Activated CD8-positive, alpha-beta memory T cell treated with anti-CD3 and anti-CD28 coated beads, Interleukin-2, amount 50 U/mL, for 48 hours (primary cell): ENCODE results near the gene HAP1.
"Not testable (repeated sequence)": the region's sequence is repeated elsewhere in the genome, so short reads cannot be mapped to it uniquely, and the experiment has no call there.

Experiments used
- DNase-seq: peaks from one replicate; pipeline ENCODE4 v3.0.0-alpha.2; 2020

Gene HAP1

DNA sequence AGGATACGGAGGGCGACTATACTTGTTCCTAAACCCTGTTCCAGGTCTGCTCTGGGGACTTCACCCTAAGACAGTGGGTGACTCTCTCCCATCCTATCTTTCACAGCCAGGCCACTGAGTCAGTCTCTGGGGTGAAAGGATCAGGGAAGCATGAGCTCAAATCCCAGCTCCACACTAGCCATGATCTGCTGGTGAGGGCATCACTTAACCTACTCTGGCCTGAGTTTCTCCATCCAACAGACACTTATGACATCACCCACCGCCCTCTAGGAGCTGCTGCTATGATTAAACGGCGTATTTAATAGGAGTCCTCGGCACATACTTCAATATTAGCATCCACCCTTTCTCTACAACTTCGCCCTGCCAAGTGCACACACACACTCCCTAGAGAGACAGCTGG is 12.2 kb downstream of the HAP1 start:
- no peak for DNase-seq

DNA sequence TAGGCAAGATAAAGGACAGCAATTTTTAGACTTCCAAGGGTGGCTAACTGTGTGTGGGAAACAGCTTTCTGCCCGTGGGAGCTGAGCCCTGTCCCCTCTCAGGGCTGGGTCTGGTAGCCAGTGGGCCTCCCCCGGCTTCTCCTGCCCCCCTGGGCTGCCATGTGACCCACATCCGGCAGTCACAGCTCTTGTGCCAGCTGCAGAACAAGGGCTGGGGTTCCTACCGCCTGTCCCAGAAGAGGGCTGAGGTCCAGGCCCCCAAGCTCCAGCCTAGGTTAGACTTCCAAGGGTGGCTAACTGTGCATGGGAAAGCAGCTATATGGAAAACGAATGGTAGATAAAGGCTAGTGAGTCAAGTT is 16.2 kb downstream of the HAP1 start:
- DNase-seq: no peak

DNA sequence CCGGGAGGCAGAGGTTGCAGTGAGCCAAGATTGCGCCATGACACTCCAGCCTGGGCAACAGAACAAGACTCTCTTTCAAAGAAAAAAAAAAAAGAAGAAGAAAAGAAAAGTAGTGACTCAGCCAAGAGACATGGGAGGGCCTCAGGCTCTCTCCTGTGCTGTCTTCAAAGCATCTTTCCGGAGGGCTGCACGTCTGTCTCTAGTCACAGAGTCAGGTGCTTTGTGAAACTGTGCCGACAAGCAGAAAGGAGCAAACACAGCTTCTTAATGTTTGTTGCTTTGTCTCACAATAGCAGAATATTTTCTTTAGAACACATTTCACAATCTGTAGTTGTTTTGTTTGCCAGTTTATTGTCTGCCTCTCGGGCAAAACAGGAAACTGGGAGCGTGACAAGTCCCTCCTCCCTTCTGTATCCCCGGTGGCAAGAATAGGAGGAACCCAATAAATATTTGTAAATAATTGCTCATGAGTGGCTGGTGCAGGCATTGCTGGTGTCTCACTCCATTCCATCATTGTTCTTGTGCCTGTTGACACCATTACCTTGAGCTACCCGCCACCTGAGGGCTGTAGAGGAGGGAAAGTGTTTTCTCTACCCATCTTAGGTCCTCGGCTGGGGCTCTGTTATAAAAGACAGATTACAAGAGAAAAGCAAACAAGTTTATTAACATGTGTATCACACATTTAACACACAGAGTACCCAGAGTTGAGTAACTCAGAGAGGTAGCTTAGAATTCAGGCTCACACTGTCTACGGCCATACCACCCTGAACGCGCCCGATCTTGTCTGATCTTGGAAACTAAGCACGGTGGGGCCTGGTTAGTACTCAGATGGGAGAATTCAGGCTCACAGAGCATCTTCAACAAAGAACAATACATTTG is 16.8 kb downstream of the HAP1 start:
- no peak for DNase-seq

DNA sequence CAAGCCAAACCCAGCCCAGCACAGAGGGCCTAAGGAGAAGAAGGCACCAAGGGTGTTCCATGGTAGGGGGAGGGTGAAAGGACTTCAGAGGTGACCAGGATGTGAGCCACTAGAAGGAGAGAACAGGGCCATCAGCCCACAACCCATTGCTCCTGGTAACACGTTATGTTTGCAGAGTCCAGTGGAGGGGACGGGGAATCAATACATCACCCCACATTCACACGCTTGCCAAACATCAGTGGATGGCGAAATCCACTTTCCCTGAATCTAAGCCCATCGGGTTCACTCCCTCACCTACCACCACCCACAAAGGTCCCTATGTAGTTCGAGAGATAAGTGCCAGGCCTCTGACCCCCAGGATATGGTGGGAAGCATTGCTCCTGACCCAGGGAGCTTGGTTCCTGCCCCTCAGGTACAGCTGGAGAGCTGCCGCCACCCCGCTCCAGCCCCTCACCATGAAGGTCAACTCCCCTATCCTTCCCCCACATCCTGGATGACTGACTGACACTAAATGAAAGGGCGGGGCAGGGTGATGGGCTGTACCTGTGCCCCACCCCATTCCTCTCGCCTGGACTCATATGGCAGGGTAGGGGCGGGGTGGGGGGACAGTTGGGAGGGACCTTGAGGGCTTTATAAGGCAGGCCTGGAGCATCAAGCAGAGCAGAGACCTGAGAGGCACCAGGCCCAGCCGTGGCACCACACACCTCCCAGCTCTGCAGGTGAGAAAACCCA is 22.6 kb downstream of the HAP1 start, which contains the start of gene GAST:
Gene GAST, plus strand, starts transcription at position 663 of the 732 bp plus-strand sequence. CDS start 3,106 bp downstream, outside the sequence.
- no peak for DNase-seq

DNA sequence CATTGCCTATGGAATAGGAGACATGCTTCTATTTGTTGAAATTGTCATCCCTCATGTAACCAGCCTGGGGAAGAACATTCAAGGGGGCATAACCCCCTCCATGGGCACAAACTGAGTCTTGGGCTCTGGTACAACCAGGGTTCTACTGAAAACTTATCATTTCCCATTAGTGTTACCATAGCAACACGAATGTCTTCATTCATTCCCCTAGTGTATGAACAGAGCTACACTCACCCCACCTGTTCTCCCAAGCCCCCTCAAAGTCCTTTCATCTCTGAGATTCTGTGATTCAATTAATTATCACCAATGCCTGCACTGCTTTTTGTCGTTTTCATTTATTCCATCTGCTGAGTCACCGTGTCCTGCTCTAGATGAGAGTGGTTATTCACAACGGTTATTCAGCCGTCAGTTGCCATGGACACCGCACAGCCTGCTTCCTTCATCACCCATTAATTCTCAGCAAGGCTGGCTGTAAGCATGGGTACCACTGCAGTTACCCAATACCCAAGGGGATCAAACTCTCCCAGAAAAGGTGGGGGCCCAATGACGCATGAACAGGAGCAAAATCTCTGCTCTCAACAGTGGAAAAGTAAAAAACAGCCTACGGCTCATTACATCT is 23.9 kb downstream of the HAP1 start:
- DNase-seq: no peak

DNA sequence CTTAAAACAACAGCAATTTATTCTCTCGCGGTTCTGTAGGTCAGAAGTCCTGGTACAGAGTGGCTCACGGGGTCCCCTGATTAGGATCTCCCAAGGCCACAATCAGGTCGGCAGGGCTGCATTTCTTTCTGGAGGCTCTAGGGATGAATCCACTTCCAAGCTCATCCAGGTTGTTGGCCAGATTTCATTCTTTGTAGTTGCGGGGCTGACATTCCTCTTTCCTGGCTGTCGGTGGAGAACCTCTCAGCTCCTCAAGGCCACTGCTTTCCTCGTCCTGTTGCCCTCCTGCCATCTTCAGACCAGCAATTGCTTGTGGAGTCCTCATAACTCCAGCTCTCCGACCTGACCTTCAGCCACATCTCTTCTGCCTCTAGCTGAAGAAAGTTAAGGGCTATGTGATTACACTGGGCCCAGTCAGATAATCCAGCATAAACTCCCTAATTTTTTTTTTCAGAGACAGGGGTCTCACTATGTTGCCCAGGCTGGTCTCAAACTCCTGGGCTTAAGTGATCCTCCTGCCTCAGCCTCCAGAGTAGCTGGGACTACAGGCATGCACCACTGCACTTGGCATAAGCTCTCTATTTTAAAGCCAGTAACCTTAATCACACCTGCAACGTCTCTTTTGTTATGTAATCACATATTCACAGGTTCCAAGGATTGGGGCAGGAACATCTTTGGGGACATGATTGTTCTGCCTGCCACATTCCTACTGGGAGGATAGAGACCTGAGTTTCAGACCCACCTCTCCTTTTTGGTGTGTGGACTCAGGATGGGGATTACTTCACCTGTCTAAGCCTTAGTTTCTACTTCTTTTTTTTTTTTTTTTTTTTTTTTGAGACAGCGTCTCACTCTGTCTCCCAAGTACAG is 26.4 kb downstream of the HAP1 start:
- DNase-seq: no peak

DNA sequence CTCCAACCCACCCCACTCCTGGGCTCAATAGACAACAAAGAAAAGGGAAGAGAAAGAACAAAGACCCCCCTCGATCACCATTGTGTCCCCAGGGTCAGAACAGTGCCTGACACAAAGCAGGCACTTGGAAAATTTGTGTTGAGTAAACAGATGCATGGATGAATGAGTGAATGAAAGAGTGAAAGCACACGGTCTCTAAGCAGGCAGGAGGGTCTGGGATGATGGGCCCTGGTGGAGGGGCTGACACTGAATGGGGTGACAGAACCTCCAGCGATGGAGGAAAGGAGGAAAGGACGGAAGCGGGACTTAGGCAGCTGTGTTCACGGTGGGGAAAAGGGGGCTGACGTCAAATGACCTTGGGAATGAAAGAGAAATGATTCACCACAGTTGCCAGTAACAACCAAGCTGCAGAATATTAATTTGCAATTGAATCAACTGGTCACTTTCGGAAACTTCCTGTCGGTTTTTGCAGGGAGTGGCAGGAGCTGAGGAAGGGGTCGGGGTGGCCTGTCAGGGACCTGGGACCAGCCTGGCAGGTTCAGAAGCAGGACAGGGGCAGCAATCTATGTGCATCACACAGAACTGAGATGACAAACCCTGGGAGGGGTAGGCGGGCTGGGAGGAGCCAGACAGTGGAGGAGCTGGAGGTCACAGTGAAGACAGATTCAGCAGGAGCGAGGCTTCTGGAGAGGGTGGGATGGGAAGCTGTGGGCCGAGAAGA is 29.0 kb downstream of the HAP1 start:
- DNase-seq: no peak

DNA sequence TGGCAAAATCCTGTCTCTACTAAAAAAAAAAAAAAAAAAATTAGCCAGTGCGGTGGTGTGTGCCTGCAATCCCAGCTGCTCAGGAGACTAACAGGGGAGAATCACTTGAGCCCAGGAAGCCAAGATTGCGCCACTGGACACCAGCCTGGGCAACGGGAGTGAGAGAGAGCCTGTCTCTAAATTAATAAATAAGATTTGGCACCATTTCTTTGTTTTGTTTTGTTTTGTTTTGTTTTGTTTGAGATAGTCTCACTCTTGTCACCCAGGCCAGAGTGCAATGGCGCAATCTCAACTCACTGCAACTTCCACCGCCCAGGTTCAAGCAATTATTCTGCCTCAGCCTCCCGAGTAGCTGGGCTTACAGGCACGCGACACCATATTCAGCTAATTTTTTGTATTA is 31.7 kb downstream of the HAP1 start:
- DNase-seq: no peak

DNA sequence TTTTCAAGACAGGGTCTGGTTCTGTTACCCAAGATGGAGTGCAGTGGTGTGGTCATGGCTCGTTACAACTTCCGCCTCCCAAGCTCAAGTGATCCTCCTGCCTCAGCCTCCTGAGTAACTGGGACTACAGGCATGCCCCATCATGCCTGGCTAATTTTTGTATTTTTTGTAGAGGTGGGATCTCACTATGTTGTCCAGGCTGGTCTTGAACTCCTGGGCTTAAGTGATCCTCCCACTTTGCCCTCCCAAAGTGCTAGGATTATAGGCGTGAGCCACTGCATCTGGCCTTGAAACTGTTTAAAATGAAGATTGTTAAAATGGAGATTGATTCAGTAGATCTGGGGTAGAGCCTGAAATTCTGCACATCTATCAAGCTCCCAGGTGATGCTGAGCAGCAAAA is 33.6 kb downstream of the HAP1 start:
- not testable (repeated sequence) for DNase-seq

DNA sequence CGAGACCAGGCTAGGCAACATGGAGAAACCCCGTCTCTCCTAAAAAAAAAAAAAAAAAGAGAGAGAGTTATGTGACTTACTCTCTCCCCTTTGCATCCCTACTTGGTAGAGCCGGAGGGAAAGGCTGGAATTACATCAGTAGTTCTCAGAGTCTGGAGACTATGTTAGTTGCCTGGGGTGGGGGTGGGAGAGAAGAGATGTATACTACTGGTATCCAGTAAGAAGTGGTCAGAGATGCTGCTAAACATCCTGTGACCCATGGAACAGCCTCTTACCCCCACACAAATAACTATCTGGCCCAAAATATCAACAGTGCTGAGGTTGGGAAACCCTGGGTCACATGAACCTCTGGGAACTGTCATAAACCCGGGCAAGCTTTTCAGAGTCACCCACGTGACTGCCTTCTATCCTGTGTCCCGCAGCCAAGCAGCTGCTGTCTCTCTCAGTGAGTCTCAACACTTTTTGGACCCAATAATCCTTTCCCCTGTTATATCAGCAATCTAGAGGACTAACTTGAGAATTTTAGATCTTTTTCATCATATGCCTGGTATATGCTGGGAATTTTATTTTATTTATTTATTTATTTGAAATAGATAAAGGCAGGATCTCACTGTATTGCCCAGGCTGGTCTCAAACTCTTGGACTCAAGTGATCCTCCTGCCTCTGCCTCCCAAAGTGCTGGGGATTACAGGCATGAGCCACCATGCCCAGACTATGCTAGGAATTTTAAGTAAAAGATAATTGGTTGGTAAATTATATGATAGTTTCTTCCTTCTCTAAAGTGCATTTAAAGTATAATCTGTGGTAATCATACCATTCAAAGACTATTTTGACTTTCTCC is 37.1 kb downstream of the HAP1 start:
- DNase-seq: no peak

DNA sequence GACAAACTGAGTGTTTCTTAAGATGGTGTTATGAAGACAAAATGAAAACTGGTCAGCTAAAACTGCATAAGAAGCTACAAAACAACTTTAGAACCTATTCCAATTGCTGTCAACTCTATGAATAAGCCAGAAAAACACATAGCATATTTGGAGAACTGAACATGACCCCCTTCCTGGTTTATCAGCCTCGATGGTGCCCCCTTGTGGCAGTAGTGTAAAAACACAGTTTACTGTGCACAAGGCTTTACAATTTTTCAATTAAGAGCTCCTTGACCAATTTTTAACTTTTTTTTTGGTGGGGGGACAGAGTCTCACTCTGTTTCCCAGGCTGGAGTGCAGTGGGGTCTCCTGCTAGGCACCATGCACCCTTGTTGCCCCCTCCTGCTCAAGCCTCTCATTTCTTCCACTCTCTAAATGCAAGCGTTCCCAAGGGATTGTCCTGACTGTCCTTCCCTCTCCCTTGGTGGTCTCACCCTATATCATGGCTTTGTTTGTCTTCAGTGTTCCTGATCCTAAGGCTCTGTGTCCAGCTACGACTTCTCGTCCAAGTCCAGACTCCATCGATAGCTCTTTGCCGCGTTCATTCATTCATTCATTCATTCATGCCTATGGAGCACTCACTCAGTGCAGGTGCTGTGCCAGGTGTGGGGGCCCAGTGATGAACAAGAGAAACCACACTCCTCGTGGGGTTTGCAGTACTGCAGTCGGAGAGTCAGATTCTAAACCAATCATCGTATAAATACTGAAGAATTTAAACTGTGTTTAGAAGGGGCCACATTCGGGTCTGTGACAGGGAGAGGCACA is 38.3 kb downstream of the HAP1 start:
- peak; percentile 87 for DNase-seq

DNA sequence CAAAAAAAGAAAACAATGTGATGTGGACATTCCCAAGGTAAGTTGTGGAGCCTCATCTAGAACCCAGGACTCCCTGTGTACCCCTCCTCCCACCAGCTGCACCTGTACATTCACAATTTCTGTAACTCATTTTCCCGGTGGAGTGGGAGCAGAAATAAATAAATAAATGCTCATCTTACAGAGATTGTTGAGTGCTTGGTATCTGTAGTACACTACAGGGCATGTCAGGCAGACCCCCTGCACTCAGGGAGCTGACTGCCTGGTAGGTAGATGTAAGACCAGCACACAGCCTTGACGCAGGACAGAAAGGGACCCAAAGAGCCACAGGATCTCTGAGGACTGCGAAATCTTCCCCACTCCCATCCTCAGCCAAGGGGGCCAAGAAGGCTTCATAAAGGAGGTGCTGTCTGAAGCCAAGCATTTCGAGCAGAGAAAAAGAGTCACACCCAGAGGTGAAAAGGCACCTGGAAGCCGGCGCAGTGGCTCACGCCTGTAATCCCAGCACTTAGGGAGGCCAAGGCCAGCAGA is 39.2 kb downstream of the HAP1 start:
- no peak for DNase-seq

DNA sequence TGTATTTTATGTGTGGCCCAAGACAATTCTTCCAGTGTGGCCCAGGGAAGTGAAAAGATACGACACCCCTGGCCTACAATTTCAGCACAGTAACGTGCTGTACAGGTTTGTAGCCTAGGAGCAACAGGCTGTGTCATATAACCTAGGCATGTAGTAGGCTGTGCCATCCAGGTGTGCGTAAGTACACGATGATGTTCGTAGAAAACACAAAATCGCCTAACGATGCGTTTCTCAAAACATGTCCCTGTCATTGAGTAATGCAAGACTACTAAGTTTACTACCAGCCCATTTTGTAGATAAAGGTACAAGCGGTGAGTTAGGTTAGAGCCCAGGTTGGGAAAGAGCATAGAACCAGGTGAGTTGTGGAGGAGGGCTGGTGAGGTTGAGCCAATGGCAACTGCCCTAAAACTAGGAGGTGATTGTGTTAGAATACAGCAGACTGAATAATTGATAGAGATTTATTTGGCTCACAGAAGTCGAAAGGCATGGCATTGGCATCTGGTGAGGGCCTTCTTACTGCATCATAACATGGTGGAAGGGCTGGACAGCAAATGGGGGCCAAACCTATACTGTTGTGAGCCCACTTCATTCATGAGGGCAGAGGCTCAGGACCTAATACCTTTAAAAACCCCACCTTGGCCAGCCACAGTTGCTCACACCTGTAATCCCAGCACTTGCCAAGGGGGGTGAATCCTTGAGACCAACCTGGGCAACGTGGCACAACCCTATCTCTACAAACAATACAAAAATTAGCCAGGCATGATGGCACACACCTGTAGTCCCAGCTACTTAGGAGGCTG is 41.5 kb downstream of the HAP1 start:
- peak; percentile 70 for DNase-seq

DNA sequence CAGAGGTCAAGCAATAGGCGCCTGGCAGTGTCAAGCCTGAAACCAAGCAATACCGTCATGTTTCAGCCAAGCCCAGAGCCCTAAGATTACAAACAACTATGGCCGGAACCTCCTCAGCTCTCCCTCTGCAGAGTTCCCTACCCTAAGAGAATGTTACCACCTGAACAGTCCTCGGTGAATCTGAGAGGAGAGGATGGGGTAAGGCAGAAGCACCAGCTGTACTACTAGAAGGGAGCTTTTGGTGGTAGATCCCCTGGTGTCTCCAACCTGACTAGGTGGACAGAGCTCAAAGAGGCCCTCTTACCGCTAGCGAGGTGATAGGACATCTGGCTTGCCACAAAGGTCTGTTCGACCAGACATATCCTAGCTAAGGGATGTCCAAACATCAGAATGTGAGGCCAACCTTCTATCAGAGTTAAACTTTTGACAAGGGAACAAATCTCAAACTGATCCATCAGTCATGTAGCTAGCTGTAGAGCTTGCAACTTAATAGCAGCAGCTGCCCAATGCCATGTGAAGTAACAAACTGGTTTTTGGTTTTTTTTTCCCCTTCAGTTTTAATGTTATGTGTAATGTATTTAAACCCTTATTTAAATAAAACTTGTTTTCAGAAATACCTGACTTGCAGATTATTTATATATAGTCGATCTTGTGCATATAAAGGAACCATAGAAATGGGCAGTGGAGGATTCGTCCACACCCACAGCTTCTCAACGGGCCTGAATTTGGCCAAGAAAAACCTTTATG is 43.2 kb downstream of the HAP1 start:
- DNase-seq: no peak

DNA sequence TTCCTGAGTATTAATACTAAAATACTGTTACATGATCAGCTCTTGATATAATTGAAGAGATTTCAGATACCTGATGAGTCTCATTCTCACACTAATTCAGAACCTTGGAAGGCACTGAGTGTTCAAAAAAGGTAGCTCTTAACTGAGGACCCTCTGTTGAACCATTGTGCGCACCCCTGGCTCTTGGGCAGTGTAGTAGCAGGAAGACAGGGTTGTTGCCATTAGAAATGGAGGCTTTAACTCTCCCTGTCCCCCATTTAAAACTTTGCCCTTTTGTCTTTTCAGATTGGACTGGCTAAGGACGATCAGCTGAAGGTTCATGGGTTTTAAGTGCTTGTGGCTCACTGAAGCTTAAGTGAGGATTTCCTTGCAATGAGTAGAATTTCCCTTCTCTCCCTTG is 43.9 kb downstream of the HAP1 start:
- no peak for DNase-seq

DNA sequence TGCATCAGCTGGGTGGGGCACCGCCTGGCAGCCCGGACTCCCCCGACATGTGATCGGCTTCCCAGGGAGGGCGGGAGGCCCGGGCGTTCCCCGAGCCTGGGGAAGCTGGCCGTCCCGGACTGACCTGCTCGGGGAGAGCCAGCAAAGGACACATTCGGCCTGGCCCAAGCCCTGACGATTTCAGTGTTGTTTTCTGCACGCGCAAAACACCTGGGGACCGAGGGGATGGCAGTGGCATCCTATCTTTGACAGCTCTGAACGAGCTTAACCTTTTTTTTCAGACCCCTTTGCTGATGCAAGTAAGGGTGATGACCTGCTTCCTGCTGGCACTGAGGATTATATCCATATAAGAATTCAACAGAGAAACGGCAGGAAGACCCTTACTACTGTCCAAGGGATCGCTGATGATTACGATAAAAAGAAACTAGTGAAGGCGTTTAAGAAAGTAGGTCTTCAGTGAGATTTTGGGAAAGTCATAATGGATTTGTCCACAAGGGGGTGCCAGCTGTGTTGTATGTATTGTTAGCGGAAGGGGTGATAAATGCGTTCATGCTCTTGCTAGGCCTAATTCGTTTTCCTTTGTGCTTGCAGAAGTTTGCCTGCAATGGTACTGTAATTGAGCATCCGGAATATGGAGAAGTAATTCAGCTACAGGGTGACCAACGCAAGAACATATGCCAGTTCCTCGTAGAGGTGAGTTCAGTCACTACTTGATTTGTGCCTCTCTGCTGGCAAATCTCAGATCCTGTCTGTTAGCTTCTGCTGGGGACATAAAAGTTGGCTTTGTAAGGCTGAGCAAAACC is 44.7 kb downstream of the HAP1 start:
- no peak for DNase-seq
